CD1c-positive myeloid dendritic cell (primary cell): Measurements from ENCODE around the gene TTYH3.

ENCODE experiments used
- DNase-seq: peaks from one replicate; pipeline ENCODE4 v3.0.0-alpha.2; 2016; ENCODE audit errors: extremely low spot score

The TTYH3 gene

GRCh38 chr7:2649139-2649838 lies 17.5 kb downstream of the TTYH3 start:
- no peak for DNase-seq

DNA sequence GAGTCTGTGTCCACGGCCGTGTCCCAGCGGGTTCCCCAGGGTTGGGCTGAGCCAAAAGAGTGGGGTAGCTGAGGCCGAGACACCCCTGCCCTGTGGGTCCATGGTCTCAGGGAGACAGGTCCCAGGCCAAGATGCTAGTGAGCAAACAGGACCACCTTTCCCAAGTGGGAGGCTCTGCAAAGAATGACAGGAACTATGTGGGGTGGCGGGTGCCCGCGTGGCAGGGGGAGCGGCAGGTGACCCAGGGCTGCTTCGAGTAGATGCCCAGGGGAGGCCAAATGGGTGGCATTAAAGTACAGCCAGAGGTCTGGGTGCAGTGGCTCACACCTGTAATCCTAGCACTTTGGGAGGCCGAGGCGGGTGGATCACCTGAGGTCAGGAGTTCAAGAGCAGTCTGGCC lies 18.2 kb downstream of the TTYH3 start:
- no peak for DNase-seq

DNA sequence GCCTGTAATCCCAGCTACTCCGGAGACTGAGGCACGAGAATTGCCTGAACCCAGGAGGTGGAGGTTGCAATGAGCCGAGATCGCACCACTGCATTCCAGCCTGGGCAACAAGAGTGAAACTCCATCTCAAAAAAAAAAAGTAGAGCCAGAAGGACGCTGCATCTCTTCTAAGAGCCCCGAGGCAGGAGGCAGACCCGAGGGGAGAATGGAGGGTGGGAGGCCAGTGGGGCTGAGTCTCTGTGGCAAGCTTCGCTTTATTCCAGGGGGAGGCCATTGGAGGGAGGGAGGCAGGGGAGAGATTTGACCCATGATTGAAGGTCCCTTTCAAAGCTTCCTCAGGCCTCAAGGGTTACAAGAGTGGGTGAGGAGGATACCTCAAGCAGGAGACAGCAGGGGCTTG lies 18.7 kb downstream of the TTYH3 start:
- no peak for DNase-seq

DNA sequence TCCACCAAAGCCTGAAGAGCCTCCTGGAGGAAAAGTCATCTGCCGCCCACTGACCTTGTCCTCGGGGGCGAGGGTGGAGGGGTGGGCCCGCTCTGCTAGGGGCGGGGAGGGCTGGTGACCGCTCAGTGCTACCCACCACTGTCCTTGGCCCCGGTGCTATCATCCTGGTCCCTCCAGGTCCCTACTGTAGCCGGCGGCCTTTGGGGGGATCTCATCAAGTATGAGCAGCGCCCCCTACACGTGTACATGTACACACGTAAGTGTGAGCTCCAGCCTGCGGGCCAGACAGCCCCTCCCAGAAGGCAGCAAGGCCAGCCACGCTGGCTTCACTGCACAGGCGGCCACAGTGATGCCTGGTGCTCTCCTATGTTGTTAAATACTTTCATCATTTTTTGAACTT lies 19.6 kb downstream of the TTYH3 start:
- no peak for DNase-seq

- no peak for DNase-seq
These were observed 20.3 kb downstream of the TTYH3 start for GRCh38 chr7:2651847-2652735.

DNA sequence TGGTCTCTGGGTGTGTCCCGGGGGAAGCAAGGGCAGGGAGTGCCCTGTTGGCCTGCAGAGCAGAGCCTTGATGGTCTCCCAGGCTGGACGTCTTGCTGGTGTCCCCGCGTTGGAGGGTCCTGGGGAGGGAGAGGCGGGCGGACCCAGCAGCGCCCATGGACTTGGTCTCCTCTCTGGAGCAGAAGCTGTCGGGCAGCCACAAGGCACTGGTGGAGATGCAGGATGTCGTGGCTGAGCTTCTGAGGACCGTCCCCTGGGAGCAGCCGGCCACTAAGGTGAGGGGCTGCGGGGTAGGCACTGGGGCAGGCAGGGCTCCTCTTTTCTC lies 20.9 kb downstream of the TTYH3 start:
- no peak for DNase-seq

DNA sequence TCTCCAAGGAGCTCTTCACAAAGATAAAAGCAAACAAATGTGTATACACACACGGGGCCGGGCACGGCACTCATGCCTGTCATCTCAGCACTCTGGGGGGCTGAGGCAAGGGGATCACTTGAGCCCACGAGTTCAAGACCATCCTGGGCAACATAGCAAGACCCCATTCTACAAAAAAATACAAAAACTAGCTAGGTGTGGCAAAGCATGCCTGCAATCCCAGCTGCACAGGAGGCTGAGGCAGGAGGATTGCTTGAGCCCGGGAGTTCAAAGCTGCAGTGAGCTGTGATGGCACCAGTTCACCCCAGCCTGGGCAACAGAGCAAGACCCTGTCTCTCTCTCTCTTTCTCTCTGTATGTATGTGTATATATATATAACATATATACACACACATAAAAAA lies 22.3 kb downstream of the TTYH3 start:
- no peak for DNase-seq

DNA sequence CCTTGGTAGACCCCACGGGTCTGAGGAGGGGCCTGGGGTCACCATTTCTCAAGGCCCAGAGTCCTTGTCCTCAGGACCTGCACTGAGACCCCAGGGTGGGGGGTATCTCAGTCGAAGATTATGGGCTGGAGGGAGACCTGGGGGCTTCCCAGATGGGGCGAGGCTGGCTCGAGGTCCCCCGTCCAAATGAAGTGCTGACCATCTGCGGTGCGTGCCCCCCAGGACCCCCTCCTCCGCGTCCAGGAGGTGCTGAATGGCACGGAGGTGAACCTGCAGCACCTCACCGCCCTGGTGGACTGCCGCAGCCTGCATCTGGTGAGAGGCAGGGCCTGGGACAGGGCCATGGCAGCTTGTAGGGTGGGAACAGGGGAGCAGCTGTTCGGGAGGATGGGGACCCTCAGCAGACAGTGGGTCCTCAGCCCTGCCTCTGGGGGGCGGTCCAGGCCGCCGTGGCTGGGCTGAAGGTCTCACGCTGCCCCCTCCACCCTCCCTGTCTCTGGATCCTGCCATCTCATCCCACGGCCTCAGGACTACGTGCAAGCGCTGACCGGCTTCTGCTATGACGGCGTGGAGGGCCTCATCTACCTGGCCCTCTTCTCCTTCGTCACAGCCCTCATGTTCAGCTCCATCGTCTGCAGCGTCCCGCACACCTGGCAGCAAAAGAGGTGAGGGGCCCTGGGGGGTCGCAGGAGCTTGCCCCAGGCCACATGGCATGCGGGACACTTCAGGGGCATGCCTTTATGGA lies 24.3 kb downstream of the TTYH3 start:
- no peak for DNase-seq

GRCh38 chr7:2657208-2657607 lies 25.4 kb downstream of the TTYH3 start:
- DNase-seq, result no peak

GRCh38 chr7:2657920-2658671 lies 26.3 kb downstream of the TTYH3 start:
- DNase-seq, result no peak

- no peak for DNase-seq
These were observed 27.2 kb downstream of the TTYH3 start for GRCh38 chr7:2658941-2659340.

- DNase-seq, result no peak
These were observed 28.0 kb downstream of the TTYH3 start for GRCh38 chr7:2659556-2660358.

- no peak for DNase-seq
These were observed 28.7 kb downstream of the TTYH3 start for GRCh38 chr7:2660359-2661095.

DNA sequence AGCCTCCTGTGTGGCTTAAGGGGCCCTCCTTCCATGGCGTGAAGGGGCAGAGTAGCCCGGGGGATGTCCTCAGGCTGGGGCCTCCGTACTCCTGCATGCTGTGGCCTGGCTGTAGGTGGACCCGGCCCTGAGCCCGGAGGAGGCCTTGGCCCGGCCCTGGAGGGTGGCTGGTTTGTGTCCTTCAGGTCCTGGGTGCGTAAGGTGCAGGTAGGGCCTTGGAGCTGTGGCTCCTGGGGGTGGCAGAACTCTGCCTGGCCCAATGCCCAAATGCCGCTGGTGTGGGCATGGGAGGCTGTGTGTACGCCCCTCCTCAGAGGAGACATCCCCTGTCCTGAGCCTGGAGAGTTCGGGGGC lies 29.3 kb downstream of the TTYH3 start:
- DNase-seq, result no peak

DNA sequence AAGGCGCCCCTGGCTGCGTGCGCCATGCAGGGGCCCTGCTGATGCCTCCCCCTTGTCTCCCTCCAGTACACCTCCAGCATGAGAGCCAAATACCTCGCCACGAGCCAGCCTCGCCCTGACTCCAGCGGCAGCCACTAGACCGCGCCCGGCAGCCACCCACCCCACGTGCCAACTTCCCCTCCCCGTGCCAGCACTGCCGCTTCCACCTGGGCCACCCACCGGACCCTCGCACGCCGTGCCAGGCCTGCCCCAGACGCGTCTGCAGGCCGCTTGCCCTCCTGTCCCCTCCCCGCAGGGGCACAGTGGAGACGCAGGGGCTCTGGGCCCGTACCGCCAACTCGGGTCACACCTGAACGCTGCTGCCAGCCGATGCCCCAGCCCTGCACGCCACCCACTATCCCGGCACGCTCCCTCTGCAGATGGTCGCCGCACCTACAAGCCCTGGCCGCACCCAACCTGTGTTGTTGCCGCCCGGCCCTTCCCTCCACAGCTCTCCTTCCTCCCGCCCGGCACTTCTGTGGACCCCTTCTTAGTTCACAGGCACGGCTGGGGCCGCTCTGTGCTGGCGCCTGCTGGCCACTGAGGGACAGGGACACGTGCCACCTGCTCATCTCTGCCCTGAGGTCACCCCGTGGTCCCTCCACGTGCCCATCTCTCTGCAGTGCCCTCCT lies 30.0 kb downstream of the TTYH3 start:
- DNase-seq, result no peak

GRCh38 chr7:2662273-2663120 lies 30.7 kb downstream of the TTYH3 start:
- DNase-seq, result no peak

- no peak for DNase-seq
These were observed 31.5 kb downstream of the TTYH3 start for GRCh38 chr7:2663121-2663886.

DNA sequence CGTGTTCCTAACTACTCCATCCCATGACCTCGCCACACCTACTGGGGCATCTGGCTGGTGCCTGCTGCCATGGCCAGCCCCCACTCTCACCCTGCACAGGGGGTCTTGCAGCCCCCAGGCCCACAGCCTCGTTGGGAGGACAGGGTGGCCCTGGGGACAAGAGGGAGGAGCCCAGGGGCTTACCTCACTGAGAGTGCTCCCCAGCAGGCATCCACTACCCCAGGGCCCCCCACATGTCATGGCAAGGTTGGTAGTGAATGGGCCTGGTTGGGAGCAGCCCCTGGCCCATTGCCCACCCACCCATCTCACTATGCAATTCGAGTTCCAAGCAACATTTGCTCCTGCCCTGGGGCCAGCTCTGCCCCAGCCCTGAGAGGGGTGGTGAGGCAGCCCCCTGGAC lies 32.2 kb downstream of the TTYH3 start:
- DNase-seq, result no peak
